Measurements from ENCODE around the gene NR2C1.

NR2C1 gene

GRCh38 chr12:95022477-95022876 is 50.9 kb downstream of the NR2C1 start:
- peaks cover 24 to 30% of the 10 kb centered on the region in 2 experiments for H3K36me3 ChIP-seq (ENCODE audit: control insufficient read depth in 2 of 2, insufficient read depth in 1 of 2, low read length in 2 of 2)
- TF ChIP-seq ZNF747 (tag by site-specific recombination; IDR thresholded peaks at IDR 0.05) (no peak), ZNF654 (tag by site-specific recombination; IDR thresholded peaks at IDR 0.05; ENCODE audit: low read depth) (0 out of 2 replicates have a peak, but pooled peaks have one; percentile 2)
- CTCF ChIA-PET = interaction anchor here (0.7 kb wide), 1 partner anchor 13 kb away, joined by 3 read pairs; no protein-coding TSS in a partner anchor
- H3K9me3 ChIP-seq (ENCODE audit: control insufficient read depth, insufficient read depth, low read depth, low read length) = no peaks in the 10 kb centered on the region
- no peak overlapping the region for H3K27ac ChIP-seq (ENCODE audit: extremely low read depth, low read depth, low read length)
- no peaks in the 10 kb centered on the region for H3K4me1 ChIP-seq (ENCODE audit: control insufficient read depth, insufficient read depth, low read length)
- H3K4me3 ChIP-seq (ENCODE audit: low read depth, low read length) = no peak overlapping the region
- POLR2A ChIA-PET = no interaction called here

GRCh38 chr12:95017482-95017881 is 55.9 kb downstream of the NR2C1 start:
- Histone ChIP-seq H3K27ac (ENCODE audit: extremely low read depth, low read depth, low read length) (no peak overlapping the region), H3K9me3 (ENCODE audit: control insufficient read depth, insufficient read depth, low read depth, low read length) (no peaks in the 10 kb centered on the region), H3K4me3 (ENCODE audit: low read depth, low read length) (no peak overlapping the region), H3K4me1 (ENCODE audit: control insufficient read depth, insufficient read depth, low read length) (no peaks in the 10 kb centered on the region), H3K36me3 (ENCODE audit: control insufficient read depth in 2 of 2, insufficient read depth in 1 of 2, low read length in 2 of 2) (peaks cover 4 to 13% of the 10 kb centered on the region in 2 experiments)
- CTCF ChIA-PET = no interaction called here
- no peak for TF ChIP-seq SP7 (tag by site-specific recombination; IDR thresholded peaks at IDR 0.05)
- TF ChIP-seq ZNF211 (tag by site-specific recombination; IDR thresholded peaks at IDR 0.05; ENCODE audit: low read depth) = no peak
- no peak for TF ChIP-seq ZNF621 (tag by site-specific recombination; IDR thresholded peaks at IDR 0.05)
- POLR2A ChIA-PET = interaction anchor here (0.7 kb wide), 1 partner anchor 500 kb away, joined by 3 read pairs; no protein-coding TSS in a partner anchor

GRCh38 chr12:95016120-95016519 is 57.3 kb downstream of the NR2C1 start:
- no peak overlapping the region for H3K27ac ChIP-seq (ENCODE audit: extremely low read depth, low read depth, low read length)
- no peak for TF ChIP-seq ZNF24 (tag by site-specific recombination; IDR thresholded peaks at IDR 0.05)
- TF ChIP-seq ZNF146 (tag by site-specific recombination; IDR thresholded peaks at IDR 0.05) = peak; percentile 99
- TF ChIP-seq ZNF580 (tag by site-specific recombination; IDR thresholded peaks at IDR 0.05) = peak; percentile 86
- H3K36me3 ChIP-seq (ENCODE audit: control insufficient read depth in 2 of 2, insufficient read depth in 1 of 2, low read length in 2 of 2) = peaks cover 2 to 6% of the 10 kb centered on the region in 2 experiments; a peak in 2 of 3 replicates
- no peak overlapping the region for H3K4me3 ChIP-seq (ENCODE audit: low read depth, low read length)
- POLR2A ChIA-PET = interaction anchor here (1.8 kb wide), 1 partner anchor 13 kb away, joined by 10 read pairs; the partner anchor contains the start of gene NDUFA12
- CTCF ChIA-PET = no interaction called here
- H3K4me1 ChIP-seq (ENCODE audit: control insufficient read depth, insufficient read depth, low read length) = no peaks in the 10 kb centered on the region
- no peaks in the 10 kb centered on the region for H3K9me3 ChIP-seq (ENCODE audit: control insufficient read depth, insufficient read depth, low read depth, low read length)

- no peaks in the 10 kb centered on the region for H3K9me3 ChIP-seq (ENCODE audit: control insufficient read depth, insufficient read depth, low read depth, low read length)
- H3K4me3 ChIP-seq (ENCODE audit: low read depth, low read length) = no peak overlapping the region
- H3K27ac ChIP-seq (ENCODE audit: extremely low read depth, low read depth, low read length) = no peak overlapping the region
- TF ChIP-seq ZNF645 (tag by site-specific recombination; IDR thresholded peaks at IDR 0.05) (no peak), ZNF707 (tag by site-specific recombination; IDR thresholded peaks at IDR 0.05) (no peak), GLI4 (tag by site-specific recombination; IDR thresholded peaks at IDR 0.05) (no peak), ZNF274 (IDR thresholded peaks at IDR 0.05; ENCODE audit: low read length) (no peak), ZNF274 (tag by site-specific recombination; IDR thresholded peaks at IDR 0.05; ENCODE audit: borderline replicate concordance) (no peak), ZNF341 (tag by site-specific recombination; IDR thresholded peaks at IDR 0.05; ENCODE audit: low read depth) (no peak), ZNF132 (tag by site-specific recombination; IDR thresholded peaks at IDR 0.05; ENCODE audit: borderline replicate concordance) (no peak), ZNF677 (tag by site-specific recombination; IDR thresholded peaks at IDR 0.05) (no peak), ZNF843 (tag by site-specific recombination; IDR thresholded peaks at IDR 0.05) (no peak), PRDM6 (tag by site-specific recombination; IDR thresholded peaks at IDR 0.05) (no peak), ZNF571 (tag by site-specific recombination; IDR thresholded peaks at IDR 0.05) (no peak), ZNF335 (tag by site-specific recombination; conservative IDR thresholded peaks at IDR 0.05) (no peak), MEIS1 (CRISPR knock-in tag; IDR thresholded peaks at IDR 0.05; ENCODE audit: borderline replicate concordance) (no peak), ZNF426 (tag by site-specific recombination; IDR thresholded peaks at IDR 0.05) (no peak), KLF8 (tag by site-specific recombination; IDR thresholded peaks at IDR 0.05) (no peak), ZNF155 (tag by site-specific recombination; IDR thresholded peaks at IDR 0.05) (no peak), ZNF16 (tag by site-specific recombination; IDR thresholded peaks at IDR 0.05; ENCODE audit: low read depth) (no peak), HOXC10 (CRISPR knock-in tag; IDR thresholded peaks at IDR 0.05) (no peak)
- CTCF ChIA-PET = interaction anchor here (0.6 kb wide), 3 partner anchors 331 to 710 kb away, joined by 3 to 6 read pairs (median 4); no protein-coding TSS in a partner anchor
- peaks cover 0 to 2% of the 10 kb centered on the region in 2 experiments; a peak in 2 of 3 replicates for H3K36me3 ChIP-seq (ENCODE audit: control insufficient read depth in 2 of 2, insufficient read depth in 1 of 2, low read length in 2 of 2)
- POLR2A ChIA-PET = interaction anchor here (0.6 to 1.8 kb wide), 3 partner anchors 11 to 450 kb away, joined by 3 to 10 read pairs (median 3); partner anchors contain the start of gene NDUFA12
- no peaks in the 10 kb centered on the region for H3K4me1 ChIP-seq (ENCODE audit: control insufficient read depth, insufficient read depth, low read length)
These were observed 58.9 kb downstream of the NR2C1 start for GRCh38 chr12:95014554-95014953.

All from HEK293 (cell line).